Osteocyte (in vitro differentiated cells): Measurements from ENCODE around the gene EXOC6. TPM values are rescaled to one million over a fixed set of nuclear protein-coding genes. Genes with fewer than 3 reads are reported as not detected.
"Not testable (repeated sequence)": the region's sequence is repeated elsewhere in the genome, so short reads cannot be mapped to it uniquely, and the experiment has no call there.

Experiments
- DNase-seq: peaks from one replicate; pipeline ENCODE4 v3.0.0; 2021; ENCODE audit warnings: mixed read lengths; ENCODE audit not compliant: unreplicated experiment; ENCODE audit errors: extremely low spot score
- H3K27ac Mint-ChIP-seq: one replicate; pipeline ENCODE4 v1.8.0; 2021; ENCODE audit warnings: mild to moderate bottlenecking, mixed read lengths; ENCODE audit not compliant: unreplicated experiment
- H3K27me3 Mint-ChIP-seq: one replicate; pipeline ENCODE4 v1.8.0; 2021; ENCODE audit warnings: mixed read lengths; ENCODE audit not compliant: unreplicated experiment
- H3K36me3 Mint-ChIP-seq: one replicate; pipeline ENCODE4 v1.8.0; 2021; ENCODE audit warnings: mixed read lengths; ENCODE audit not compliant: unreplicated experiment
- H3K4me1 Mint-ChIP-seq: one replicate; pipeline ENCODE4 v1.8.0; 2021; ENCODE audit warnings: mixed read lengths; ENCODE audit not compliant: unreplicated experiment
- H3K4me3 Mint-ChIP-seq: one replicate; pipeline ENCODE4 v1.8.0; 2021; ENCODE audit warnings: mild to moderate bottlenecking, moderate library complexity, mixed read lengths; ENCODE audit not compliant: unreplicated experiment
- H3K9me3 Mint-ChIP-seq: one replicate; pipeline ENCODE4 v1.8.0; 2021; ENCODE audit warnings: mixed read lengths; ENCODE audit not compliant: unreplicated experiment
- CTCF ChIP-seq: fragments of 200-600 bp; sonication (generic); IDR thresholded peaks from 2 replicates; pipeline ENCODE4 v1.5.0; 2021; ENCODE audit warnings: antibody characterized with exemption, mild to moderate bottlenecking, moderate library complexity
- total RNA-seq: library from RNA; stranded (reverse); gene quantifications from 2 replicates; pipeline ENCODE4 v1.2.1, GENCODE V29; 2021

EXOC6 gene
- total RNA-seq, 1 donor from 2014 or later = 8.5 TPM

GRCh38 chr10:92942226-92942625 lies 93.9 kb downstream of the EXOC6 start:
- Mint-ChIP-seq H3K9me3 (no peaks in the 10 kb centered on the region), H3K27me3 (no peaks in the 10 kb centered on the region), H3K4me1 (no peaks in the 10 kb centered on the region), H3K36me3 (peaks cover 14% of the 10 kb centered on the region), H3K4me3 (no peak overlapping the region), H3K27ac (no peak overlapping the region)
- DNase-seq = no peak
- TF ChIP-seq CTCF = no peak

DNA sequence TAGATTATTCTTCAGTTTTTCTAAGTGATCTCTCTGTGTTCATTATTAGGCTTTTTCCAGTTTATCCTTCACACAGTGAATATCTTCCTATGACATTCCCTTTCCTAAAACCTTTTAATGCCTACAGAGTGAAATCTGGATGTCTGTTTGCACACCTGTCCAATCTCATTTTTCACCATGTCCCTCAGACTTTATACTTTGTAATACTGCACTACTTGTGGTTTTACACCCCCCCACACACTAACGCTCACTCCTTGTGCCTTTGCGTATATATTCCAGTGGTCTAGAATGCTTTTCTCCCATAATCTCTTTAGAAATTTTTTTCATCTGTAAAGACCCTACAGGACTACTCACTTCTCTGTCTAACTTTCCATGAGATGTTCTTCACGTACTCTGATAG lies 98.2 kb downstream of the EXOC6 start:
- no peak for DNase-seq
- Mint-ChIP-seq H3K36me3 (peaks cover 19% of the 10 kb centered on the region), H3K4me1 (no peaks in the 10 kb centered on the region), H3K27ac (no peak overlapping the region), H3K27me3 (no peaks in the 10 kb centered on the region), H3K4me3 (no peak overlapping the region), H3K9me3 (no peaks in the 10 kb centered on the region)
- TF ChIP-seq CTCF = no peak

GRCh38 chr10:92952573-92952972 lies 104.3 kb downstream of the EXOC6 start:
- not testable (repeated sequence) for H3K4me1 Mint-ChIP-seq, DNase-seq, H3K27me3 Mint-ChIP-seq, H3K4me3 Mint-ChIP-seq, H3K36me3 Mint-ChIP-seq, H3K9me3 Mint-ChIP-seq, H3K27ac Mint-ChIP-seq

DNA sequence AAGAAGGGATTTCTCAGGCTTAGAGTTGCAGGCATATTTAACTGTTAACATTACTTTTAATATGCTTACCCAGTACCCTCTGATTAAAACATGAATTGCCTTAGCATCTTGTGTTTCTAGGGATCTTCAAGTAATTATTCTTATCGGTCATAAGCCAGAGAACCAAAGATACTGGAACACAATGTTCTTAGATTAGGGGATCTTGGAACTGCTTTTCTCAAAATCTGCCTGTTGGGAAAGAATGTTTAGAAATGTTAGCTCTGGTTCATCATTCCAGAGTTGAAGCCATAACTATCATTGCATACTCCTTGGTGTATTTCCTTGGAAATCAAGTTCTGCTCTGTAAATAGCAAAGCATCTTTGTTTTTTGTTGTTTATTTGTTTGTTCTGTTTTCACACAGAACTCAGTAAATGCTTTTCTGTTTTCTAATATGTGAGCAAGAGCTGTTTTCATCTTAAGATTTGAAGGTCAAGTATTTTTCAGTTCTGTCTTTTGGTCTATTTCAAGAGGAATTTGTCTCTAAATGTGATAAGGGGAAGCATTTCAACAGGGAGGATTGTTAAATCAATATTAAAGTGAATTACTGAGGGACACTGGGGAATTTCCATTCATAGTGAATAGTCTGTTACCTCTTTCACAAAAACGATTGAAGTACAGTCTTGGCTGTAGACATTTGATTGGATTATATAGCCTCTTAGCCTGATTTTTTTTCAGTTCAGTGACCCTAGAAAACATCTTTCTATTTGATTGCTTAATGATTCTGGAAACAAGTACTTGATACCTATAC lies 109.1 kb downstream of the EXOC6 start:
- no peaks in the 10 kb centered on the region for H3K4me1 Mint-ChIP-seq
- no peak for DNase-seq
- peaks cover 11% of the 10 kb centered on the region for H3K36me3 Mint-ChIP-seq
- no peaks in the 10 kb centered on the region for H3K27me3 Mint-ChIP-seq
- H3K9me3 Mint-ChIP-seq = no peaks in the 10 kb centered on the region
- no peak overlapping the region for H3K4me3 Mint-ChIP-seq
- H3K27ac Mint-ChIP-seq = no peak overlapping the region
- TF ChIP-seq CTCF = no peak

- TF ChIP-seq CTCF = no peak
- H3K4me1 Mint-ChIP-seq = no peaks in the 10 kb centered on the region
- H3K4me3 Mint-ChIP-seq = no peak overlapping the region
- H3K9me3 Mint-ChIP-seq = no peaks in the 10 kb centered on the region
- peaks cover 11% of the 10 kb centered on the region for H3K36me3 Mint-ChIP-seq
- no peaks in the 10 kb centered on the region for H3K27me3 Mint-ChIP-seq
- no peak overlapping the region for H3K27ac Mint-ChIP-seq
- no peak for DNase-seq
Measured at GRCh38 chr10:92961638-92962037, 113.3 kb downstream of the EXOC6 start.
